GM06990 (cell line): ENCODE measurements around the gene CD82.

Experiments
- DNase-seq: peaks from one replicate; pipeline ENCODE4 v3.0.0-alpha.2; 2011; ENCODE audit not compliant: insufficient read length; ENCODE audit errors: extremely low read depth
- H3K27me3 ChIP-seq: replicated peaks from 2 replicates; pipeline ENCODE4 v1.6.0; 2011; ENCODE audit warnings: low read length; ENCODE audit not compliant: control insufficient read depth, insufficient read depth
- H3K36me3 ChIP-seq: 2 replicates; pipeline ENCODE4 v1.5.1; 2011; ENCODE audit warnings: low read length; ENCODE audit not compliant: control insufficient read depth, insufficient read depth
- H3K4me3 ChIP-seq: replicated peaks from 2 replicates; pipeline ENCODE4 v1.5.1; 2011; ENCODE audit warnings: low read depth, mild to moderate bottlenecking, control low read depth, low read length
- TF ChIP-seq, protein P1 (sequence below): IDR thresholded peaks from 2 replicates; pipeline ENCODE4 v1.5.1; 2011; ENCODE audit warnings: low read length, control low read depth, mild to moderate bottlenecking, inconsistent platforms; ENCODE audit not compliant: insufficient read depth, poor library complexity, severe bottlenecking

CD82 gene, protein sequence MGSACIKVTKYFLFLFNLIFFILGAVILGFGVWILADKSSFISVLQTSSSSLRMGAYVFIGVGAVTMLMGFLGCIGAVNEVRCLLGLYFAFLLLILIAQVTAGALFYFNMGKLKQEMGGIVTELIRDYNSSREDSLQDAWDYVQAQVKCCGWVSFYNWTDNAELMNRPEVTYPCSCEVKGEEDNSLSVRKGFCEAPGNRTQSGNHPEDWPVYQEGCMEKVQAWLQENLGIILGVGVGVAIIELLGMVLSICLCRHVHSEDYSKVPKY

GRCh38 chr11:44565211-44565952 is at the start of gene CD82:
TSS of gene CD82 (plus strand) at chr11:44565663. CDS start at chr11:44594663, 29,000 bp downstream.
- Histone ChIP-seq H3K27me3 (no peaks in the 10 kb centered on the region), H3K36me3 (peaks cover under 1% of the 10 kb centered on the region; the same call in 1 of the 2 replicates), H3K4me3 (peak within 1 kb of the TSS; percentile 93)
- TF ChIP-seq, protein P1, sequence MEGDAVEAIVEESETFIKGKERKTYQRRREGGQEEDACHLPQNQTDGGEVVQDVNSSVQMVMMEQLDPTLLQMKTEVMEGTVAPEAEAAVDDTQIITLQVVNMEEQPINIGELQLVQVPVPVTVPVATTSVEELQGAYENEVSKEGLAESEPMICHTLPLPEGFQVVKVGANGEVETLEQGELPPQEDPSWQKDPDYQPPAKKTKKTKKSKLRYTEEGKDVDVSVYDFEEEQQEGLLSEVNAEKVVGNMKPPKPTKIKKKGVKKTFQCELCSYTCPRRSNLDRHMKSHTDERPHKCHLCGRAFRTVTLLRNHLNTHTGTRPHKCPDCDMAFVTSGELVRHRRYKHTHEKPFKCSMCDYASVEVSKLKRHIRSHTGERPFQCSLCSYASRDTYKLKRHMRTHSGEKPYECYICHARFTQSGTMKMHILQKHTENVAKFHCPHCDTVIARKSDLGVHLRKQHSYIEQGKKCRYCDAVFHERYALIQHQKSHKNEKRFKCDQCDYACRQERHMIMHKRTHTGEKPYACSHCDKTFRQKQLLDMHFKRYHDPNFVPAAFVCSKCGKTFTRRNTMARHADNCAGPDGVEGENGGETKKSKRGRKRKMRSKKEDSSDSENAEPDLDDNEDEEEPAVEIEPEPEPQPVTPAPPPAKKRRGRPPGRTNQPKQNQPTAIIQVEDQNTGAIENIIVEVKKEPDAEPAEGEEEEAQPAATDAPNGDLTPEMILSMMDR: peak; percentile 25
- peak; percentile 94 for DNase-seq

DNA sequence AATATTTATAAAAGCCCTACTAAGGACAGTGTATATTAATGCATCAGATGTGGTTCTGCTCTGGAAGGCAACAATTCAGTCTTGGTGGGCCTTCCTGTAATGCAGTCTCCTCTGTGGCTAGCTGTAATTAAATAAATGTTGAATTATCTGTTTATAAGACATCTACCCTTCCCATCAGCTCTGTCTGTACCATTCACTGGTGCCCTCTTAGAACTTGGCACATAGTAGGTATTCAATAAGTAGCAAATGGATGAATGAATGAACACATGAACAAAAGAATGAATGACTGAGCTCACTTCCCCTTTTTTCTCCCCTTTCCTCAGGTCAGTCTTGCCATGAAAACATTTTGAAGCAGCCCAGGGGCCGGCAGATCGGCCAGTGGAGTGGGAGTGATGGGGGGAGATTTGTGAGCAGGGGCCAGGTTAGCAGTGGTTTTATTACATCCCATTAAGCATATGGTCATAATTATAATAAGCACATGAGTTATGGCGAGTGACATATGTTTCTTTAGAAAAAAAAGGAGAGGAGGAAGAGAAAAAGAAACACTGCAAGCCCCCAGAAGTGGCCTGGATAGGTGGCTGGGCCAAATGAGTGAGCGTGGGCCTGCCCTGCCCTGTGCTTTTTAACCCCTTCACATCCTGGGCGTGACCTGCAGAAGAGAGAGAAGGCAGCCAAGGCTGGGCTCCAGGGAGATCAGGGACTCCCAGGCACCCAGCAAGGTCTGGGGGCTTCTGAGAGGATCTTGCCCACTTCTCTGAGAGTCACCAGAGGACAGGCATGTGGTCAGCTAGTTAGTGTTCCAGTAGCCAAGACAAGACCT is 48.6 kb upstream of the CD82 start:
- Histone ChIP-seq H3K27me3 (no peaks in the 10 kb centered on the region; the same call in 1 of the 2 replicates), H3K36me3 (no peaks in the 10 kb centered on the region), H3K4me3 (no peak overlapping the region)
- no peak for DNase-seq
- TF ChIP-seq, protein P1: no peak

GRCh38 chr11:44517541-44517940 is 47.9 kb upstream of the CD82 start:
- no peak for DNase-seq
- no peaks in the 10 kb centered on the region for H3K36me3 ChIP-seq
- H3K4me3 ChIP-seq: no peak overlapping the region
- TF ChIP-seq, protein P1: no peak
- no peaks in the 10 kb centered on the region; the same call in 1 of the 2 replicates for H3K27me3 ChIP-seq

GRCh38 chr11:44518968-44519550 is 46.4 kb upstream of the CD82 start:
- no peaks in the 10 kb centered on the region; the same call in 1 of the 2 replicates for H3K27me3 ChIP-seq
- DNase-seq: no peak
- H3K36me3 ChIP-seq: no peaks in the 10 kb centered on the region
- H3K4me3 ChIP-seq: no peak overlapping the region
- TF ChIP-seq, protein P1: no peak

DNA sequence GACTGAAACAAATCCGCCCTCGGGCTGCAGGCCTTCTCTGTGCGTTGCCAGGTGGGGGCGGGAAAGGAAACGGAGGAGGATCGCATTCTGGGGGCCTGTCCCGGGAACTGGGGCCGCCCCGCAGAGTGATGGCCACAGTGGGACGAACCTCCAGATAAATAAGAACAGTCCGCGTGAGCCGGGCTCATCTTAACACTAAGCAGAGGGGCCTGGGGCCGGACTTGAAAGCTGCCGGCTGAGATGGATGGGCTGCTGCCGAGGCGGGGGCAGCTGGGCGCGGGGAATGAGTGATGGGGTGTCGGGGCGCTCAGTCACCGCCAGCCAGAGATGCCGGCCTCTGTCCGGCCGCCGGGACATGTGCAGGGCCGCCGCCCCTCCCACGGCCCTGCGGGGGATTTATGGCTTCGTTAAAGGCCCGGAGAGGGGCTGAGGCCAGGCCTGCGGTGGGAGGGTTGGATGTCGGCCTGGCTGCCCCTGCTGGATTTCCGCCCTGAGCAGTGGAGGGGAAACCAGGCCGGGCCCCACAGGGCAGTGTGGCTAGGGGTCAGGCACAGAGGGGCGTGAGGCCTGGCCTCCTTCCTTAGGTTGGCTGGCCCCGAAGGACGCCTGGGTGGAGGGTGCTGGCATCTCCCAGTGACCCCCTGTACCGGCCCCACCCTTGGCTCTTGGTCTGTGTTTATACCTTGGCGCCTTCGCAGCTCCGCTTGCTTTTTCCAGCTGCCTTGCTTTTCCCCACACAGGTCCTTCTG is 45.3 kb upstream of the CD82 start:
- TF ChIP-seq, protein P1: no peak
- H3K36me3 ChIP-seq: no peaks in the 10 kb centered on the region
- no peak overlapping the region for H3K4me3 ChIP-seq
- DNase-seq: no peak
- no peaks in the 10 kb centered on the region; the same call in none of the 2 replicates for H3K27me3 ChIP-seq
